Cortex of kidney (tissue), 1 donor: Measurements from ENCODE around the gene YRDC.

Experiments
- DNase-seq: peaks from one replicate; lab custom pipeline; 2025; lab: John Stamatoyannopoulos, UW

Gene YRDC

DNA sequence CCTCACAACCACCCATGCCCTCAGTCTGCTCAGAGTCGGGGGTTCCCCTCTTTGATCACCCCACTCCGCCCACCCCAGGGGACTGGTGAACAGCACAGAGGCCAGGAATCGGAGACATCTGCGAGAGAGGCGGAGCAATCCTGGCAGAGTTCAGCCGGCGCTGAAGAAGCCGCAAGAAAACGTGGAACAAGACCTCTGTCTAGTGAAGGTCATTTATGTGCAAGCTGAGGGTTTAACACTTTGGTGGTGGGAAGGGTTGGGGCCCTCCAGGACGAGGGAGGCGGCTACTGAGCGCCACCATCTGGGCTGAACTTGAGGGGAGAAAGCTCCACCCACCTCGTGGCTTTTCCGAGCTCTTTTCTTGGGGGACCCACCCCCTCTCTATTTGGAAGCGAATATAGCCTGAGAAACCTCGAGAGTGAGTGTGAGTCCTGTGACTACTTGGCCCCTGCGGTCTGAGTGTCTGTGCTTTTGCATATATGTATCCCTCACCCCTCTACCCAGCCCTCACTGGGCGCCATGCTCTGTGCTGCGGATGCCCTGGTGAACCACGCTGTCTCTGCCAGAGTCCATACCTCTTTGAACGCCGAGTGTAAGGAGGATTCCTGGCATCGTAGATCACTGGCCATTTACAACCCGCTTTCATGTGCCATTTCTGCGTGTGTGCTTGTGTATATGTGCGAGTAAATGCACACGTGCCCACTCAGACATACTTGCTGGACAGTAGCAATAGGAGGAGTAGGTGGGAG is 41.9 kb downstream of the YRDC start:
- no peak for DNase-seq

DNA sequence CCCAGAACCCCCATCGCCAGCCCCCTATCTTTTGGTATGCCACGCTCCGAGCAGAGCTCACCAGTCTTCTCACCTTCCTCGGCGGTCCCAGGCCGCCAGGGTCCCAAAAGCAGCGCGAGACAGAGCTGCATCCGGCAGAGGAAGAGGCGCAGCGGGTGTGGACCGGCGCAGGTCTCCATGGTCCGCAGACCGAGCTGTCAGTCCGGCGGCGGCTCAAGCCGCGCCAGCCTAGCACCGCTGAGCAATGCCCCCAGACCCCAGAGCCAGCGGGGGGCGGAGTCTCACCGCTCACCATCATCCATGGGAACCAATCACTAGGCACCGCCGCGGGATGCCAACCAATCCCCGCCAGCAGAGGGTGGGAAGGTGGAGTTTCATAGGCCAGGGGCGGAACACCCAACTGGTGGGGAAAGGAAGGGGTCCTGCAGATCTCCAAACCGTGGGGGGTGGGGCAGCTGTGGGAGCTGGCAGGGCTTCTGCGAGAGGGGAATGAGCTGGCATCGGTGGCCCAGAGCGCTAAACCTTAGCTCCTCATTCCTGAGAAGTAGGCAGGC is 43.0 kb downstream of the YRDC start, which contains the start of gene EPHA10:
Gene EPHA10 (minus strand): TSS at position 233 of the 554 bp plus-strand sequence. CDS start 54 bp downstream, at position 179.
- DNase-seq = no peak

DNA sequence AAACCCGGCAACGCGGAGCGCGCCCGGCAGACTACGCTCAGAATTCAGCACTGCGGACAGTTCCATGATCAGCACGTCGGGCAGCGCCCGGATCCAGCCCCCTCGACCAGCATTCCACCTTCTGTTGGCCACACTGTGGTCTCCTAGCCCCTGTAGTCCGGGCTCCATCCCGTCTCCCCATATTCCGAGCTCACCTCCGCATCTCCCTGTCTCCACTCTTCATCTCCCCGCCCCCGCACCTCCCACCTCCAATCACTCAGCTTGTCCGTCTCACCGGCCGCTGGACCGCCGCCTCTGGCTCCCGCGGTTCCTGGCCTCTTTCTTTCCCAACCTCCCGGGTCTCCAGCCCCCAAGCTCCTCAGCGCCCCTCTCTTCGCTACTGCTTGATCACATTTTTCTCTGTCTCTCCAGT is 43.6 kb downstream of the YRDC start:
- no peak for DNase-seq

DNA sequence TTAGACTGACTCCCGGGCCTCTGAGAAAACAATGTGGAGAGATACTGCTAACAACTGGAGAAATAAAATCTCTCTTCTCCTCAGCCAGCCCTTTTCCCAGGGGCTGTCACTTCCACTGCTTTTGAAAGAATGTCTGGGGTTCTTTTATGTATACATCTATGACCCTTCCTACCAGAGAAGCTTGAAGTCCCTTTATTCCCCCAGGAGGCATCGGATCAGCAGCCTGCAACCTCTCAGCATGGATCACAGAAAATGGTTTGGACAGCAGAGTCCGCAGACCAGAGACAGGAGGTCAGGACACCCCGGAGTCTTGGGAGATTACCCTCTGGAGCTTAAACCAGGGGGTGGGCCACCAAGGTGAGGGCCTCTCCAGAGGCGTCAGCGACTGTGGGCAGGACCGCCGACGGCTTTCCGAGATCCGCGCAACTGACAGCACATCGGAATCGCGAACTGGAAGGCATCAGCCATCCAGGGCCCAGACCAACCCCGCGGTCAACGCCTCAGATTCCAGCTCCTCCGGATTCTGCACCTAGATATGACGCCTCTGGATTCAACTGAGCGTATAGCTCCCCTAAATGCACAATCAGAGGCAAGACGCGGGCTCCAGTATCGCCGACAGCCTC is 44.1 kb downstream of the YRDC start:
- DNase-seq = no peak

DNA sequence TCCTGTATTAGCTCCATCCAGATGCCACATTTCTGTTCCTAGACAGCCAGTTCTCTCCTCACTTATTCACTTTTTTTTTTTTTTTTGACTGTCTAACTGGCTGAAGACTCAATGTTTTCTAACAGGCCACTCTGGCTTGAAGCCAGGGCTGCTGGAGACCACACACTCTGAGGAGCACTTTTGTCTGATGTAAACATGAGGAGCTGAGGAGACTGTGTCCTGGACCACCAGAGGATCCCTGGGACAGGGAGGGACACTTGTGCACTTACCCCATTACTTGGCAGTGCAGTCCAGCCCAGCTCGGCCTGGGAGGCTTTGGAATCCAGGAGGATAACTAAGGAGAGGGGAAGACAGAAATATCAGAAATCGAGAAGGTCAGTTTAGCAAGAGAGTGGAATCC is 45.5 kb downstream of the YRDC start:
- no peak for DNase-seq

DNA sequence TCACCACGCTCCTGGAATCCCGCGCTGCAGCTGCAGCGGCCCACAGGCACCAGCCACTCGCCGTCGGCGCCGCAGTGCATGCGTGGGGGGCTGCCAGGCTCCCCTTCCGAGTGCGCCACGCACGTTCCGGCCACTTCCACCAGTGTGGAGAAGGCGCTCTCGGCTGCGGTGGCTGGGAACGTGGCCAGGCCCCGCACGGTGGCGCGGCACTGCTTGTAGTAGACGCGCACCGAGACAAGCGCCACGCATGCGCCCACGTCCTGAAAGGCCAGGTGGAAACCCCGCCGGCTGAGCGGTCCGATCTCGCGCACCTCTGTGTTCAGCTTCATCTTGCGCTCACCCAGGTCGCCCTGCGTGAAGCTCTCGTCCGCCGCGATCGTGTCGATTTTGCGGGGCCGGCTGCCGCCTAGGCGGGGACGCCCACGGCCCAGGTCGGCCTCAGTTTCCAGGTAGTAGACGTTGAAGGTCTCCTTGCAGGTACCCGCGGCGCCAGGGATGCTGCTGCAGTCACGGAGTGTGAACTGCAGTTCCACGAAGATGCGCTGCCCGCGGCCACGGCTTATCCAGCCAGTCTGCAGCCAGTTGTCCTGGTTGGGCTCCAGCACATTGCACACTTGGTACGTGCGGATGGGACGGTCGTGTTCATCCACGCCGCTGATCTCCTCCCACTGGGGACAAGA is 46.5 kb downstream of the YRDC start:
- DNase-seq = no peak

DNA sequence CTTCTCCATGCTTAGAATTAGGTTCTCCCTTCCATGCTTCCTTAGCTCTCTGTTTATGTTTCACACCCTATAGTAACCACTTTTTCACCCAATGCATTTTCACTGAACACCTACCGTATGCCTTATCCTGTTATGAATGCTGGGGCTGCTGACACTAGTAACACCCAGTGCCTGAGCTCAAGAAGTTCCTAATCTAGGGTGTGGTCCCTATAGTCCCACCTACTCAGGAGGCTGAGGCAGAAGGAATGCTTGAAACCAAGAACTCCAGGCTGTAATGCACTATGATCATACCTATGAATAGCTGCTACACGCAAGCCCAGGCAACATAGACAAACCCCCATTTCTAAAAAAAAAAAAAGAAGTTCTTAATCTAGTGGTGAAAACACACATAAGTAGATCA is 48.6 kb downstream of the YRDC start:
- DNase-seq = no peak

DNA sequence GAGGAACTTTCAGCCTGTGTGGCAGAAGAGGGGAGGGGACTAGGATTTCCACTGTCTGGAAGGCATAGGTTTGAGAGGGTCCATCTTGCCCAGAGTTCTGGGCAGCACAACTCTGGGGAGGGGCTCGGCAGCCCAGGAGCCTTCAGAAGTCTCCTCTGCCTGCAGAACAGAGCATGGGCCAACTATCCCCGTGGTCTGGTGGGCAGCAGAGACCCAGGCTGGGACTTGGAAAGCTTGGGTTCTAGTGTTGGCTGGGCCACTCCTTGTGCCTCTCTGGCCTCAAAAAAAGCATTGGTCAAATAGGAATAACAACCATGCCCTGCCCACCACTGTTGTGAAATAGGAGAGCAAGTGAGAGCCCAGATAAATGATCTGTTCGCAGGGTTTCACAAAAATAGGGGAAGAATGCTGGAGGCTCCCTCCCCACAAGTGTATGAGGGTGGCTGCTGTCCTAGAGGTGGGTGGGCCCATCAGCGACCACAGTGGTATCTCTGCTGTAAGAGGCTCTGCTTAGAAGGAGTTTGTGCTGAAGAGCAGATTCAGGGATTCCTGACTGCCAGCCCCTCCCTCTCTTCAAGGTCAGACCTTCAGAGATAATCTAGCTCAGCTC is 52.0 kb downstream of the YRDC start:
- DNase-seq = no peak

DNA sequence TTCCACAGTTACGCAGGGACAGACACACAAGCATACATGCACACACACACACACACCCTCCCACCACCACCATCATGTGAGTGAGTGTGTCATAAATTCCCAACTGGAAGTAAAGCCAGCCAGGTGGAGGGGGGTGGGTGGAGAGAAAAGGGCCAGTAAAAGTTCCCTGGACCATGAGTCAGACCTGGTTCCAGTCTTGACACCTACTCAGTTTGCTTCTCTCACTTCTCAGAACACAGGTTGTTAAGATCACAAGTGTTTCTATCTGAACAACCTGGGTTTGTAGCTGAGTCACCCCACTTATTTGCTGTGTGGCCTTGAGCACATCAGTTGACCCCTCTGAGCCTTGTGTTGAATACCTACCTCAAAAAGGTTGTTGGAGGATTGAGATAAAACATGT is 52.7 kb downstream of the YRDC start:
- no peak for DNase-seq

DNA sequence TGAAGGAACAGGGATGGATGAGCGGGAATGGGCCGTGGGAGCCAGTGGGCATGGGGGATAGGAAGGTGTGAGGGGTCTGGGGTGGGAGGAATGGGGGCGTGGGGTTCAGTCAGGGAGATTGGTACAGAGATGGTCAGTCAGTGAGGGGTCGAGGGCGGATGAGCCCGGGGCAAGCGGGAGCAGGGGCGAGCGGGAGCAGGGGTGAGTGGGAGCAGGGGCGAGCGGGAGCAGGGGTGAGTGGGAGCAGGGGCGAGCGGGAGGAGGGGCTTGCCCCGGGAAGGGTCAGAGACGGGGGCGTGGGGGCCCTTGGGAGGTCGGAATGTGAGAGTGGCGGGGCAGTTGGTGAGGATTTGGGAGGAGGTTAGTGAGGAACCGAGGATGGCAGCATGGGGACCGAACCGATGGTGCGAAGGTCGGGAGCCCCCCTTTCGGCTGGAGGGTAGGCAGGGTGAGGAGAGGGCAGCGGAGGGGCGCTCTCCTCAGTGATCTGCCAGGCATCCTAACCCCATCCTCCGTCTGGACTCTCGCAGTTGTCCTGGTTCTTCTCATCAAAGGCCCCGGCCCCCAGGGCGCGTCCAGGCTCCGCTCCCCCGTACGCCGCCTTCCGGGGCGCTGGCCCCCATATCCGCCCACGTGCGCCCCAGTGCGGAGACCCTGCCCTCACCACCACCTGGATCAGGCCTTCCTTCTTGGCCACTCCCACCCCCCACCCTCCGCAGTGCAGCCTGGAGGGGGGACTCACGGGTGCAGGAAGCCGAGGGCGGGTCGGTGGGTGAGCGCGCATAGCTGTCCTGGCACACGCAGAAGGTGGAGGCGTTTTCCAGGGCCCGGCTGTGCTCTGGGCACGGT is 54.3 kb downstream of the YRDC start:
- no peak for DNase-seq
